Suprapubic skin (tissue), 4 donors: ENCODE measurements around the gene RMND1. TPM values are rescaled to one million over a fixed set of nuclear protein-coding genes. Genes with fewer than 3 reads are reported as not detected.

Experiments
- DNase-seq, 2 donors: peaks; one replicate each; pipeline ENCODE4 v3.0.0-alpha.2; 2019; ENCODE audit warnings: low spot score in 2 of 2
- H3K27ac ChIP-seq: fragments of 200-600 bp; sonication (generic); one replicate; pipeline ENCODE4 v1.5.1; 2019
- H3K27me3 ChIP-seq: fragments of 200-600 bp; sonication (generic); one replicate; pipeline ENCODE4 v1.5.1; 2019
- H3K36me3 ChIP-seq: fragments of 200-600 bp; sonication (generic); one replicate; pipeline ENCODE4 v1.5.1; 2019
- H3K4me1 ChIP-seq: fragments of 200-600 bp; sonication (generic); one replicate; pipeline ENCODE4 v1.5.1; 2019
- H3K4me3 ChIP-seq: fragments of 200-600 bp; sonication (generic); one replicate; pipeline ENCODE4 v1.5.1; 2019; ENCODE audit warnings: mild to moderate bottlenecking
- H3K9me3 ChIP-seq: fragments of 200-600 bp; sonication (generic); one replicate; pipeline ENCODE4 v1.5.1; 2019
- CTCF ChIP-seq, 2 donors: fragments of 200-600 bp in 1 of 2; fragments of 450-650 bp in 1 of 2; sonication (generic) in 1 of 2; IDR thresholded peaks; one replicate each; pipeline ENCODE4 v1.5.1; 2016 to 2019; ENCODE audit warnings: antibody characterized with exemption in 2 of 2, mild to moderate bottlenecking in 1 of 2, moderate library complexity in 1 of 2
- EP300 ChIP-seq: sonication (generic); formaldehyde crosslinking; IDR thresholded peaks from one replicate; pipeline ENCODE4 v1.6.1; 2017; ENCODE audit warnings: antibody characterized with exemption
- POLR2A ChIP-seq, 2 donors: fragments of 450-650 bp; IDR thresholded peaks; one replicate each; pipeline ENCODE4 v1.6.1; 2017; ENCODE audit warnings: antibody characterized with exemption in 2 of 2, mild to moderate bottlenecking in 2 of 2, moderate library complexity in 2 of 2
- POLR2AphosphoS5 ChIP-seq, 3 donors: sonication (generic); formaldehyde crosslinking; IDR thresholded peaks; one replicate each; pipeline ENCODE4 v1.6.1; 2017; ENCODE audit warnings: antibody characterized with exemption in 3 of 3
- WGBS: methylation state at CpG from one replicate; pipeline ENCODE4 v1.1.5; 2018; 5-methylcytosine and 5-hydroxymethylcytosine counted together
- total RNA-seq, 4 donors: library from RNA; depleted of rRNA; stranded (reverse); fragments of >200 nt; gene quantifications; one replicate each; pipeline ENCODE4 v1.1.0, GENCODE V29; 2016

The RMND1 gene
- total RNA-seq, 4 donors from 2014 or later = 11.7 to 25.7 (median 12.8) TPM

- Histone ChIP-seq H3K36me3 (no peaks in the 10 kb centered on the region), H3K9me3 (no peaks in the 10 kb centered on the region), H3K27me3 (no peaks in the 10 kb centered on the region), H3K4me1 (peaks cover 11% of the 10 kb centered on the region), H3K4me3 (peak overlapping the region; percentile 27), H3K27ac (peak overlapping the region; percentile 58)
- WGBS = 91% methylated on average over 1 of the region's 1 CpG
- TF ChIP-seq EP300 (no peak), POLR2A (IDR thresholded peaks at IDR 0.05) (no peak), CTCF (IDR thresholded peaks at IDR 0.05) (no peak), POLR2AphosphoS5 (IDR thresholded peaks at IDR 0.05) (no peak)
- DNase-seq = no peak
Observed at GRCh38 chr6:151380848-151381205, 71.1 kb downstream of the RMND1 start.

GRCh38 chr6:151379933-151380847, 71.7 kb downstream of the RMND1 start:
- DNase-seq = no peak
- WGBS = 53% methylated on average over 14 of the region's 14 CpGs
- H3K9me3 ChIP-seq = no peaks in the 10 kb centered on the region
- peaks cover 11% of the 10 kb centered on the region for H3K4me1 ChIP-seq
- peak overlapping the region; percentile 58 for H3K27ac ChIP-seq
- H3K36me3 ChIP-seq = no peaks in the 10 kb centered on the region
- H3K27me3 ChIP-seq = no peaks in the 10 kb centered on the region
- TF ChIP-seq EP300 = no peak
- no peak for TF ChIP-seq CTCF (IDR thresholded peaks at IDR 0.05)
- TF ChIP-seq POLR2A (IDR thresholded peaks at IDR 0.05) = no peak
- no peak for TF ChIP-seq POLR2AphosphoS5 (IDR thresholded peaks at IDR 0.05)
- peak overlapping the region; percentile 27 for H3K4me3 ChIP-seq

GRCh38 chr6:151377095-151377494, 74.8 kb downstream of the RMND1 start:
- H3K4me1 ChIP-seq = peaks cover 18% of the 10 kb centered on the region
- no peaks in the 10 kb centered on the region for H3K9me3 ChIP-seq
- H3K4me3 ChIP-seq = no peak overlapping the region
- peaks cover 4% of the 10 kb centered on the region for H3K36me3 ChIP-seq
- DNase-seq = no peak
- no peaks in the 10 kb centered on the region for H3K27me3 ChIP-seq
- TF ChIP-seq EP300 (no peak), CTCF (IDR thresholded peaks at IDR 0.05) (no peak), POLR2A (IDR thresholded peaks at IDR 0.05) (no peak), POLR2AphosphoS5 (IDR thresholded peaks at IDR 0.05) (no peak)
- WGBS = 65% methylated on average over 3 of the region's 3 CpGs
- no peak overlapping the region for H3K27ac ChIP-seq

GRCh38 chr6:151376440-151376839, 75.5 kb downstream of the RMND1 start:
- no peak overlapping the region for H3K27ac ChIP-seq
- H3K27me3 ChIP-seq = no peaks in the 10 kb centered on the region
- H3K4me1 ChIP-seq = peaks cover 18% of the 10 kb centered on the region
- WGBS = 81% methylated on average over 1 of the region's 1 CpG
- H3K9me3 ChIP-seq = no peaks in the 10 kb centered on the region
- DNase-seq = no peak
- no peak for TF ChIP-seq POLR2AphosphoS5 (IDR thresholded peaks at IDR 0.05)
- peaks cover 11% of the 10 kb centered on the region for H3K36me3 ChIP-seq
- H3K4me3 ChIP-seq = no peak overlapping the region

- peaks cover 16% of the 10 kb centered on the region for H3K36me3 ChIP-seq
- TF ChIP-seq EP300 (no peak), CTCF (IDR thresholded peaks at IDR 0.05) (no peak), POLR2AphosphoS5 (IDR thresholded peaks at IDR 0.05) (no peak), POLR2A (IDR thresholded peaks at IDR 0.05) (no peak)
- WGBS = 86% methylated on average over 2 of the region's 2 CpGs
- H3K27ac ChIP-seq = no peak overlapping the region
- H3K27me3 ChIP-seq = no peaks in the 10 kb centered on the region
- no peak for DNase-seq
- H3K9me3 ChIP-seq = no peaks in the 10 kb centered on the region
- H3K4me1 ChIP-seq = peaks cover 16% of the 10 kb centered on the region
- H3K4me3 ChIP-seq = no peak overlapping the region
Observed at GRCh38 chr6:151375833-151376232, 76.1 kb downstream of the RMND1 start.
